Measurements from ENCODE around the gene HIF3A. TPM values are rescaled to one million over a fixed set of nuclear protein-coding genes. Genes with fewer than 3 reads are reported as not detected.

The HIF3A gene
- total RNA-seq, 4 donors from 2014 or later: 5.9 to 29.2 (median 13.9) TPM

DNA sequence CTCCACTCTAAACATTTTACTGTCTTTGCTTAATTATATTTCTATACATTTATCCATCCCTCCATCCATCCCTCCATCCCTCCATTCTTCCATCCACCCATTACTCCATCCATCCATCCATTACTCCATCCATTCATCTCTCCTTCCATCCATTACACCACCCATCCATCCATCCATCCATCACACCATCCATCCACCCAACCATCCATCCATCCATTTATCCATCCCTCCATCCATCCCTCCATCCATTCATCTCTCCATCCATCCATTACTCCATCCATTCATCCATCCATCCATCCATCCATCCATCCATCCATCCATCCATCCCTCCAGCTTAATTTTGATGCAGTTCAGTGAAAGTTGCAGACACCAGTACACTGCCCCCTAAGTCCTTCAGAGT lies 5.0 kb upstream of the HIF3A start:
- Histone ChIP-seq H3K27me3 (peaks cover 1 to 4% (median 2%) of the 10 kb centered on the region in 3 donors), H3K4me1 (peaks cover 0 to under 1% of the 10 kb centered on the region in 2 donors), H3K27ac (no peak overlapping the region), H3K36me3 (no peaks in the 10 kb centered on the region), H3K9me3 (no peaks in the 10 kb centered on the region), H3K4me3 (no peak overlapping the region)
- ATAC-seq: no peak
- intact Hi-C loops (cut with DNase I; ENCODE audit: low total_unique reads) (no loop called here), in situ Hi-C loops (cut with MboI; ENCODE audit: low sequenced_read_pairs in 4 of 4) (loop anchor here in 1 of 4 donors (25.0 kb wide), 1 partner anchor 195 kb away; the partner anchor contains the start of gene PNMA8B)
- no peak for TF ChIP-seq POLR2A (IDR thresholded peaks at IDR 0.05)
- TF ChIP-seq, protein P1, sequence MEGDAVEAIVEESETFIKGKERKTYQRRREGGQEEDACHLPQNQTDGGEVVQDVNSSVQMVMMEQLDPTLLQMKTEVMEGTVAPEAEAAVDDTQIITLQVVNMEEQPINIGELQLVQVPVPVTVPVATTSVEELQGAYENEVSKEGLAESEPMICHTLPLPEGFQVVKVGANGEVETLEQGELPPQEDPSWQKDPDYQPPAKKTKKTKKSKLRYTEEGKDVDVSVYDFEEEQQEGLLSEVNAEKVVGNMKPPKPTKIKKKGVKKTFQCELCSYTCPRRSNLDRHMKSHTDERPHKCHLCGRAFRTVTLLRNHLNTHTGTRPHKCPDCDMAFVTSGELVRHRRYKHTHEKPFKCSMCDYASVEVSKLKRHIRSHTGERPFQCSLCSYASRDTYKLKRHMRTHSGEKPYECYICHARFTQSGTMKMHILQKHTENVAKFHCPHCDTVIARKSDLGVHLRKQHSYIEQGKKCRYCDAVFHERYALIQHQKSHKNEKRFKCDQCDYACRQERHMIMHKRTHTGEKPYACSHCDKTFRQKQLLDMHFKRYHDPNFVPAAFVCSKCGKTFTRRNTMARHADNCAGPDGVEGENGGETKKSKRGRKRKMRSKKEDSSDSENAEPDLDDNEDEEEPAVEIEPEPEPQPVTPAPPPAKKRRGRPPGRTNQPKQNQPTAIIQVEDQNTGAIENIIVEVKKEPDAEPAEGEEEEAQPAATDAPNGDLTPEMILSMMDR (IDR thresholded peaks at IDR 0.05 in 4 of 5, conservative IDR thresholded peaks at IDR 0.05 in 1 of 5): no peak
- DNase-seq: no peak

DNA sequence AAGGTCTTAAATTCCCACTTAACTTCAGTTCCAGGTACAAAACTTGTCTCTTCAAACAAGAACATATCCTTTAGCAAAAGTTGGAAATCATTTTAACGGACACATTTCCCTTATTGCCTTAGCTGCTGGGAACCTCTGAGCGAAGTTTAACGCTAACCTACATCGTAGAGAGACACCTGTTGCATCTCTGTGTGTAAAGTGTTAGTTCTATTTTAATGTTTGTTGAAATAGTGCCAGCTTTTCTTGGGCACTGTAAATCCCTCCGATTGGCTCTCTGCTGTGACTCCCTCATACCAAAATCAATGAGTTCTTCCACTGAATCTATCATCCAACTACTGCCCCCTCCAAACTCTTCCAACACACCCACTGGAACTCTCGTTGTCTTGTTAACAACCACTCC lies 2.3 kb upstream of the HIF3A start:
- no peaks in the 10 kb centered on the region for H3K9me3 ChIP-seq
- in situ Hi-C loops (cut with MboI; ENCODE audit: low sequenced_read_pairs in 4 of 4) (loop anchor here in 1 of 4 donors (25.0 kb wide), 1 partner anchor 193 kb away; the partner anchor contains the start of gene PNMA8B), intact Hi-C loops (cut with DNase I; ENCODE audit: low total_unique reads) (no loop called here)
- ATAC-seq (no peak), DNase-seq (no peak)
- no peak overlapping the region for H3K4me3 ChIP-seq
- H3K4me1 ChIP-seq: peaks cover 10 to 17% of the 10 kb centered on the region in 2 donors
- H3K36me3 ChIP-seq: no peaks in the 10 kb centered on the region
- peaks cover 8 to 22% (median 21%) of the 10 kb centered on the region in 3 donors for H3K27me3 ChIP-seq
- TF ChIP-seq, protein P1 (IDR thresholded peaks at IDR 0.05 in 4 of 5, conservative IDR thresholded peaks at IDR 0.05 in 1 of 5): no peak
- TF ChIP-seq POLR2A (IDR thresholded peaks at IDR 0.05): no peak
- no peak overlapping the region for H3K27ac ChIP-seq

DNA sequence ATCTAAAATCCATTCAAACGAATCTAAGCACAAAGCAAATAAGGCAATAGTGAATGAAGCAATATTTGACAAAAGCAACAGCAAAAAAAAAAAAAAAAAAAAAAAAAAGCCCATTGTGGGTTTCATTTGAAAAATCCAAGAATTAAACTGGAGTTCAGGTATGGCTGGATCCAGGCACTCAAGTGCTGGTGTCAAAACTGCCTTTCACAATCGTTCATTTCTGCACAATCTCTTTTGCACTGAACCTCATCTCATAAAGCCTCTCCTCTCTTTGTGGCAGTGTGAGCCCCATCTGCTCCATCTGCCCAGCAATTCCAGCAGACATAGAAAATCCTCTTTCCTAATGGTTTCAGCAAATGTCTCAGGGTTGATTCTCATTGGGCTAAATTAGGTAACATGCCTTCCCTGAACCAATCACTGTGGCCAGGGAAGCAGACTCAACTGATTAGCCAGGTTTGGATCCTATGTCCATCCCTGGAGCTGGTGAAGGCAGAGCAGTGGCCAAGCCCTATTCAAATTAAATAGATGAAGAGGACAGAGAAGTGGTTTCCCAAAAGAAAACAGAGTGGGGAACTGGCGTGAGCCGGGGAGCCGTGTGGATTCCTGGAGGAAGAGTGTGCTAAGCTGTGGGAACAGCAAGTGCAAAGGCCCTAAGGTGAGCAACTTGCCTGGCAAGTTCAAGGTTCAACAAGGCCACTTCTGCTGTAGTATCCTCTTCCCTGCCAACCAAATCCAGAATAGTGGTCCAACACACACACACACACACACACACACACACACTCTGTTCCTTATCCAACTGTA lies 1.2 kb upstream of the HIF3A start:
- H3K36me3 ChIP-seq: no peaks in the 10 kb centered on the region
- peak overlapping the region in 1 of 4 donors; percentile 74 for H3K27ac ChIP-seq
- in situ Hi-C loops (cut with MboI; ENCODE audit: low sequenced_read_pairs in 4 of 4) (loop anchor here in 1 of 4 donors (25.0 kb wide), 1 partner anchor 192 kb away; the partner anchor contains the start of gene PNMA8B), intact Hi-C loops (cut with DNase I; ENCODE audit: low total_unique reads) (no loop called here)
- no peak for DNase-seq
- peaks cover 8 to 22% (median 21%) of the 10 kb centered on the region in 3 donors for H3K27me3 ChIP-seq
- H3K4me1 ChIP-seq: peaks cover 14 to 17% of the 10 kb centered on the region in 2 donors
- ATAC-seq: no peak
- no peaks in the 10 kb centered on the region for H3K9me3 ChIP-seq
- TF ChIP-seq POLR2A (IDR thresholded peaks at IDR 0.05): no peak
- TF ChIP-seq, protein P1 (IDR thresholded peaks at IDR 0.05 in 4 of 5, conservative IDR thresholded peaks at IDR 0.05 in 1 of 5): no peak
- no peak overlapping the region for H3K4me3 ChIP-seq

DNA sequence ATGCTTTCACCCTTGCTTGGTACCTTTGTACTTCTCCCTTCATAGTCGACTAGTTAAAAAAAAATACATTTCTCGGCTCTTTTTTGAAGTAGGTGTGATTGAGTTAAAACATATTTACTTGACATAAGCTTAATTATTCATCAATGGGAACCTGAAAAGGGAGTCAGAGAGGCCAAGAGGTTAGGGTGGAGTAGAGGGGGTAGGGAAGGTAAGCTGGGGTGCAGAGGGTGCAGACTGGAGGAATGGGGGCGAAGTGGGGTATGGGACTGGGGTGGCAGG lies 701 bp upstream of the HIF3A start:
- peak overlapping the region in 3 of 4 donors; percentile 74 to 89 (median 79) for H3K27ac ChIP-seq
- TF ChIP-seq POLR2A (IDR thresholded peaks at IDR 0.05): no peak
- TF ChIP-seq, protein P1 (IDR thresholded peaks at IDR 0.05 in 4 of 5, conservative IDR thresholded peaks at IDR 0.05 in 1 of 5): no peak
- ATAC-seq: no peak
- peaks cover 14 to 17% of the 10 kb centered on the region in 2 donors for H3K4me1 ChIP-seq
- no peak overlapping the region for H3K4me3 ChIP-seq
- H3K27me3 ChIP-seq: peaks cover 8 to 22% (median 21%) of the 10 kb centered on the region in 3 donors
- intact Hi-C loops (cut with DNase I; ENCODE audit: low total_unique reads) (no loop called here), in situ Hi-C loops (cut with MboI; ENCODE audit: low sequenced_read_pairs in 4 of 4) (loop anchor here in 1 of 4 donors (25.0 kb wide), 1 partner anchor 191 kb away; the partner anchor contains the start of gene PNMA8B)
- H3K36me3 ChIP-seq: no peaks in the 10 kb centered on the region
- no peaks in the 10 kb centered on the region for H3K9me3 ChIP-seq
- DNase-seq: no peak
